GM21825 (cell line): ENCODE data around the gene PASD1.

Experiments used
- ATAC-seq: cut with Tn5 transposase; IDR thresholded peaks from one replicate; pipeline ENCODE4 v1.9.1; 2021; ENCODE audit warnings: mild to moderate bottlenecking, moderate library complexity; ENCODE audit not compliant: unreplicated experiment

Gene PASD1

DNA sequence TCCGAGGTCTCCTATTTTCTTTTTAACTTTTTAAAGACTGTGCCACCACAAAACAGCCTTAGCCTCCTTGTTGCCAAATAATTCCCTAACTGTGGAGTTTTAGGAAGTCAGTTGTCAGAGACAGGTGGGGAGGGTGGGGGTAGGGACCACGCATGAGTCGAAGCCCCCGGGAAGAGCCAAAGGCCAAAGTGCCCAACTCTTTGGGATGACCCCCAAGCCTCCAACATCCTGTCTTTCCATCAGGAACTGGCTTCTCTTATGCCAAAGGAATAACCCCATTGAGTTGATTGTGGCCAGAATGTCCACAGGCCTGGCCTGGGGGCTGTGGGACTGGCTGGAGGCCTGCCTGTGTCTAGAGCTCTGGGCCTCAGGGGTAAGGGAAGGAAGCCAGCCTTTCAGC is 137.6 kb downstream of the PASD1 start:
- ATAC-seq = no peak

DNA sequence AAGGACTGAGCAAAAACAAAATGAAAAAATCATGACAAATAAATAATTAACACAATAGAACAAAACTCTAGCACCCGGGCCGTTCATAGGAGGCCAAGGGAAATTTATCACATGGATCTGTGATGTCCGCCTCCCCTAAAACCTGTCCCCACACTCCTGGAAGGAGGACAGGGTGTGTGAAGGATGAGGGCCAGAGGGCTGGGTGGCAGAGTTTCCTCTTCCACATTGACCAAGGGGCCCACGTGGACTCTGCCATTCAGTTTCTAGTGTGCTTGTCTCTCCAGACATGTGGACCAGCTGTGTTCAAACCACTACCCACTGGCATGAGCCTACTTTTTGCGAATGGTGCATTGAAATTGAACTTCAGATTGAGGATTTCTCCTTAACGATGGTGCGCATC is 138.1 kb downstream of the PASD1 start:
- no peak for ATAC-seq

DNA sequence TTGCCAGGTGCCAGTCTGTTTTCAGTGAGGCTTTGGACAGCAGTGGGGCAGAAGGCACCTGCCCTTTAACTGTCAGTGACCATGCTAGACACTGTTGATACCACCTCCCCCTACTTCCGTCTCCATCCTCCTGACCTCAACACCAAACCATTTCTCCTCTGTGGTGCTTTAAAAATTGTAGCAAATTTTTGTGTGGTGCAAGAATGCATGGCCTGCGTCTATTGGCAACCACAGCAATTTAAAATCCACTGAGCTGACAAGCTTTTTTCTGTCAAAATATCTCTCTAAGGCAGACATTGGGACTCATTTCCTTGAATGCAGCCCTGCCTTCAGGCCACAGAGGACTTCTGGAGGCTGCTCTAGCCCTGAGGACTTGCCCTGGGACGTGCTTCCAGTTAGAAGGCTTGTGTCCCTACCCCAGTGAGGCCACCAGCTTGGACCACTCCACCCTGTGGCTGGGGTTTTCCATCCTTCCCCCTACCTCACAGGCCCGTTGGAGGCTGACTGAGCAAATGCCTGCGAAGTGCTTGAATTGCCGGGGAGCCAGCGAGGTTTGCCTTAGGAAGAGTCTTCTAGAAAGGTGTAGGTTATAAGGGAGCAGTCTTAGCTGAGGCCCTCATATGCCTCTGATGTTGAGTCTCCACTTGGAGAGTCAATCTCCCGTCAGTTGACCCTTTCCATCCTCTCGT is 138.7 kb downstream of the PASD1 start:
- ATAC-seq = no peak

DNA sequence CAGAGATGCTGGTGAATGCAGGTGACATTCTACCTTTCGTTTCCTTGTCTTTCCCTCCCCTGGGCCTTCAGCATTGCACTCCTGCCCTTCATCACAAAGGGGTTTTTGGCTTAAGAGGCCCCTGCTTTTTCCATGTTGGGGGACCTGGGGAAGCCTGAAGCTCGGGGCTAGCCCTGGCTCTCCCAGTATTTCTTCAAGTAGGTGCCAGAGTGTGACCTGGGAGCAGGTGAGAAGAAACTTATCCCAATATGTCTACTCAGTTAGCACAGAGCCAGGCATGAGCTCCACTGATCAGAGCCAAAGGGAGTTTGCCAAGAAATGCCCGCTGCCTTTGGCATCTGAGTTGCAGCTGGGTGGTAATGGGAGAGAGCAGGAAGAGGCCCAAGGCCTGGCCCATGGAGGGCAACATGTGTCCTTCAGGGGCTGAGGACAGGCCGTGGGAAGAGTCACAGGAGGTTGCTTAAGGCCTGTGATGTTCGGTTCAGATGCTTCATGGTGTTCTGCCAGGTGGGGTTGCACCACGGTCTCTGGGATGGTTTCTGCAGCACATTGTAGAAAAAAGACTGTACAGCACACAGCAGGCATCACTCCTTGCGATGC is 139.4 kb downstream of the PASD1 start:
- ATAC-seq = no peak

DNA sequence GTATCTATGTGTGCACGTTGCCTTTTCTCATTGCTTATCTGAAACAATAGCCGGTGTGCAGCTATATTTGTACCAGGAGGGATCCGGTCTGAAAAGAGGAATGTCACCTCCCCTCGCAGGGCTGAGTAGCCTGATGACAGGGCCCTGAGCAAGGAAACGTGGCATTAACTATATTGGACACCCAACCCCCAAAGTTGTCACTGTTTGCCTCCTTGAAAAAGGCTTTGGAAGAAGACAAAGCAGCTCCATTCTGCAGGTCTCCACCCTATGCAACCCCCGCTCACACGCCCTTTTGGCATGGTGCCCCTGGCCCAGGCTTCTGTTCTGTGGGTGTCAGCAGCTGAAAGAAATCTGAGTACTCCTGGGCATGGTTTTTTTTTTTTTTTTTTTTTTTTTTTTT is 140.0 kb downstream of the PASD1 start:
- ATAC-seq = no peak

DNA sequence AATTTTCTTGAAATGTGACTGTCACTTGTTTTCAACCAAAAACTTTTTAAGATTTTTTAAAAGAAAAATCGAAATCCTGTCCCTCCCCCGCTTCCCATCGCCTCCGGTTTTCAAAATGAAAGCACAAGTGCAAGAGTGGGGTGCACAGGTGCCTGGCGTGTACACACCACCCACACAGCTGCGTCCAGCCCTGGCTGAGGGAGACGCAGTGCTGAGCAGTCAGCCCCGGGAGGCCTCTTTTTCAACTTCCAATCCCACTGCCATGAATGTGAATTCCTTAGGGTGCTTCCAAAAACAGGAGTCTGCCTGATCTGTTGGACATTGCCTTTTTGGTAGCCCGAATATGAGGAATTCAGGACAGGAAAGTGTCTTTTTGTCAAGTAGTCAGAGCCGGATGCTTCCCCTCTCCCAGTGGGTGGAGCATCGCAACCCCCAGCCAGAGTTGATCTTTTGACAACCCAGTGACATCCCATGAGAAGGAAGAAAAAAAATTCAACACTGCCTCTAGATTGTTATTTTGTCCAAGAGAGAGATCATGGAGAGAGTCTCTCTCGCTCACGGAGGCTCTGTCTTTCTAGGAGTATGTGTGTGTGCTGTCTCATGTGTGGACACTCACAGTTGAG is 140.7 kb downstream of the PASD1 start:
- ATAC-seq = no peak

DNA sequence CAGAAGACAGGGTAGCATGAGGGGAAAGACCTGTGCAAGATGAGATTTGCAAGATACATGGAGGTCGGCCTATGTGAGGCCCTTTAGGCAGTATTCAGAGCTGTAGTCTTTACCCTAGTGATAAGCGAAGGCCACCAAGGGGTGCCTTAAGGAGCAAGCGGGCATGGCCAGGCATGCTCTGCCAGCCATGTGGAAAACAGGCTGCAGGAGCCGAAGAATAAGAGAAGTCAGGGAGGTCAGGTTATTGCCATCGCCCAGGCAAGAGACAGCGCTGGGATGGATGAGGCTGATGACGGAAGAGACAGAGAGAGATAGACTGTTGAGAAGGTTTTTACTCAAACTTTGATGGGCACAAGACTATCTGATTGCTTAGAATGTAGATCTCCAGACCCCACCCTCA is 145.3 kb downstream of the PASD1 start:
- no peak for ATAC-seq

DNA sequence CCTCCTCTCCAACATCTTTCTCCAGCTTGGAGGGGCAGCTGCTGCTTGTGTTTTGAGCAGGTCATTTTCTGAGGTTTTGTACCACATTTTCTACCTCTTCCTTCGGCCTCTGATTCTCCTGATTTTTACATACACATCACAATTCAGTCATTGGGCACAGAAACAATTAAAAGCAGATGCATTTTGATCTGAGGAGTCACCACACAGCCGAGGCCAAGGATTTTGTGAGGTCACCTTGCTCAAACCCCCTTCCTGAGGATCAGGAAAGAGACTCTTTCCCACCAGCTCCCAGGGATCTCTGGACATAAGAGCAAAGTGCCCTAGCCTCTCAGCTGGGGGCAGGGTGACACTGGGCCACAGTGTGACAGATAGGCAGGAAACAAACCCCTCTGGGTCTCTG is 147.0 kb downstream of the PASD1 start:
- no peak for ATAC-seq

DNA sequence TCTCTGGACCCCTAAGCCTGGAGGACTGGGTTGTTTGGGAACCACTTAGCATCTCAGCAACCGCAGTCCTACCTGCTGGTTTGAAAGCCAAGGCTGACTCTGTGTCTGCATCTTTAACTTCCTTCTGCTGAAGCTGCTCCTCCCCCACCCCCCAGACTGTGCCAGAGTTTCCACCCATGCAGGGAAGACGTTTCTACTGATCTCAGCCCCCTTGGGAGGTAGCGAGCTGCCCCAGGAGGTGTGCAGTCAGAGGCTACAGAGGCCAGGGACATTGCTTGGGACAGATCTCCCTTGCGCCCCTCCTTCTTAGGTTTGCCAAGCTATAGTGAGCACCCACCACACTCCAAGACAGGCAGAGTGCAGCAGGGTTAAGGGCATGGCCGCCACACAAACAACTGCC is 147.7 kb downstream of the PASD1 start:
- no peak for ATAC-seq

DNA sequence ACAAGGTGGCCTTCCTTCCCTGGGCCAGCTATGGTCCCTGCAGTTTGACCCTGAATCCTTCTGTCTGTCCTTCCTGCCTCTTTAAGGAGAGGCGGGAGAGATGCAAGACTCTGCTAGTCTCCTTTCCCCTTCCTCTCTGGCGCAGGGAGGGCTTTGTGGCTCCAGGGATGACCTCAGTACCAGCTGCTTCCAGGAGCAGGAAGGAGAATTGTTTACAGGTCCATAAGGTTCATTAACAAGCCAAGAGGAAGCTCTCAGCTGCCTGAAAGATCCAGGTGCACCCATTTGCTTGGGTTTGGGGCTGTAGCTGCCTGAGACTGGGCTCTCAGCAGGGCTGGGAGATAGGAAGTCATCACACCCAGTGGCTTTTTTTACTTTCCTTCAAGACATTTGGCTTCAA is 148.3 kb downstream of the PASD1 start:
- ATAC-seq = no peak

DNA sequence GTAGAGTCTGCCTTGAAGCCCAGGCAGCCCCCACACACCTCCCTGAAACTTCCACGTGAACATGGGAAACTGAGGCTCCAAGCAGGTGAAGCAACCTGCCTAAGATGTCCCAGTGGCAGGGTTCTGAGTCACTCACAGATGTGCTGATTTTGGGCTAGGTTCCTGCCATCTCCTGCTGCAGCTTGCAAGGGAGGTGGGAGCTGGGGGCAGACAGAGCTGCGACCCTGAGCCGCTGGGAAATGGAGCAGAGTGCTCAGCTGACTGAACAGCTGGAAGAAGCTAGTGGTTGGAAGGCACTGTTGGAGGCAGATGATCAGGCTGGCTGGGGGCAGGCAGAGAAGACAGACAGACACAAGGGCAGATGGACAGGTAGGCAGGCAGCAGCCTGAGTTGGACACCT is 148.8 kb downstream of the PASD1 start:
- ATAC-seq = no peak

DNA sequence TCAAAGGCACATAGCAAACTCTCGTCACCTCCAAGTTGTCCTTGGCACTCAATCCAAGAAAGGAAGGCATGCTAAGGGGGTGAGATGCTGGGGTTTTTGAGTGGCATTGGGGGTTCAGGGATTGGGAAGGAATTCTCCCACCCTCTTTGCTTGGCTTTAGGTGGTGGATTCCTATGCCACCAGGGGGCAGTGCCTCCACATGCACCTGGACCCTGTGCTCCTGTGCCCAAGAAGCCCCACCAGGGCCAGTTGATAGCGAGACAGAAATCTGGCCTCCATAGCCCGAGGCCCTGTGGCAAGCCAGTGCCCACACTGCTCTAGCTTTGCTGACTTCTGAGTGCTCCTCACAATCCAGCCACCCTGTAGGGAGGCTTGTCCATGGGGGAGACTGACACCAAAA is 150.4 kb downstream of the PASD1 start:
- ATAC-seq = no peak

DNA sequence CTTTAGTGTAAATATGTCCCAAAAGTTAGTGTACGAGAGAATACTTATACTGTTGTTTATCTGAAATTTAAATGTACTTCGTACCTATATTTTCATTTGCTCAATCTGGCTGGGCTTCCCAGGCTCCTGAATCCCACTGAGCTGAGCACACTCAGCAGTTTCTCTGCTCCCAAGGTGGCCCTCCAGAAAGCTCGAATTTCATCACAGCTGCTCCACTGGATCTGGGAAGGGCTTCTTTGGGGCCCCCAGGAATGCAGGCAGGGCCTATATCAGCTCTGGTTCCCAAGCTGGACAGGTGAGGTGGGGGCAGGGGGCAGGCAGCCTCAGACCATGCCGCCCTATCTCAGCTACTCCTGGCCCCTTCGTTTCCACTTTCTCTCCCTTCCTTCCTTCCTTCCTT is 150.9 kb downstream of the PASD1 start:
- ATAC-seq = no peak

DNA sequence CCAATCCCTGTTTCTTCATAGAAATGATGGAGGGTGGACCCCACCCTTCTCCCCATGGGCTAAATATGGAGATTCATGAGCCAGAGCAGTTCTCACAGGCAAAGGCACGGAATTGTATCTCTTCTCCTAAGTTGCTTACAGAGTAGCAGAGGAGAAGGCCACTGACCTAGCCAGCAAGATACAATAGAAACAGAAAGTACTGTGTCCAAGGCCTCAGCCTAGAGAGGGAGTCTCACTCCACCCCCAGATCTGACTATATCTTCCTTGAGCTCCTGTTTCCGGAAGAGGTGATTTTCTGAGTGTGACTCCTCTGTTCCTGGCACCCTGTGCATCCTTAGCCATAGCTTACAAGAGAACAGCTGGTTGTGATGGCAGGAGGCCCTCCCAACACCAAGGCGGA is 152.3 kb downstream of the PASD1 start, which contains the start of gene FATE1:
Gene FATE1 (plus strand): TSS at position 284 of the 400 bp plus-strand sequence. CDS start 85 bp downstream, at position 369.
- no peak for ATAC-seq

DNA sequence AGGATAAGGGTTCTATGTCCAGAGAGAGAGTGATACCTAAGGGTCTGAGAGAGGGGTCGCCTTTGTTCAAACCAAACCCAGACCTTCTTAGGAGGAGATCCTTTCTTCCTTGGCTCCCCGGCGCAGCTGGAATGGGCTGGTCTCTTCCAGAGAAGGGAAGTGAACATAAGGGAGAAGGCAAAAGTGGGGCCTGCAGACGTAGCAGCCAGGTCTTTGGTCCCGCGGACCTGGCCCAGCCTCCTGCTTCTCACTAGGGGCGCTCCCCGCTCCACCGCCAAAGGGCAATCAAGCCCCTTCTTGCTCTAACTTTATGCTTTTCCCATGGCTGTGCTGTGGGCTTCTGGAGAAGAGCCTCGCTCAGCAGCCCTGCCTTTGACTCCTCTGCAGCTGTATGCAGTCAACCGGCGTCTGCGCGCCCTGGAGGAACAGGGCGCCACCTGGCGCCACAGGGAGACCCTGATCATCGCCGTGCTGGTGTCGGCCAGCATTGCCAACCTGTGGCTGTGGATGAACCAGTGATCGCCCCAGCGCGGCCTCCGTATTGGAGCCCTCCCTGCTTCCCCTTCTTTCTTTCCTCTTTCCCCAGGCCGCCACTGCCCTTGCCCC is 158.9 kb downstream of the PASD1 start:
- no peak for ATAC-seq

DNA sequence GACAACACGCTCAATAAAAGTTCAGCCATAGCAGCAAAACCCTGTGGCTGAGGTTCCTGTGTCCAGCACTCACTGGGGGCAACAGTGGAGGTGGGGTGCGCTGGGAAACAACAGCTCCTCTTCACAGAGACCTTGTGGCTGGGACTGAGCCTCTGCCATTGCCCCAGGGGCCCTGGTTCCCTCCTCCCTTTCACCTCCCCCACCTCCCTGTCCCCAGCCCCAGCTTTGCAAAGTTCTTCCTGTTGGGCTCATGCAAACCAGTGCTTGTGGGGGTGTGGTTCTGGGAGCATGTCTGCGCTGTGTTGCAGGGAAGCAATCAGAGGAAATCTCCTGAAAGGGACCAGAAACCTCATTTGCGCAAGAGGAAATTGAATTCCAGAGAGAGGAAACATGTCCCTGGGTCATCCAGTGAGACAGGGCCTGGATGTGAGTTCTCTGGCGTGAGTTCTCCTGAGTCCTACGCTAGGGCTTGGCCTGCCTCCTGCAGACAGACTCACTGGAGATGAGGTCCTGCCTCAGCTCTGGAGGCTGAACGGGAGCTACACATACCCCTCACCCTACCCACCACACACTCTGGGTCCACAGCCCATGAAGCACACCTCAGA is 159.8 kb downstream of the PASD1 start:
- ATAC-seq = no peak

DNA sequence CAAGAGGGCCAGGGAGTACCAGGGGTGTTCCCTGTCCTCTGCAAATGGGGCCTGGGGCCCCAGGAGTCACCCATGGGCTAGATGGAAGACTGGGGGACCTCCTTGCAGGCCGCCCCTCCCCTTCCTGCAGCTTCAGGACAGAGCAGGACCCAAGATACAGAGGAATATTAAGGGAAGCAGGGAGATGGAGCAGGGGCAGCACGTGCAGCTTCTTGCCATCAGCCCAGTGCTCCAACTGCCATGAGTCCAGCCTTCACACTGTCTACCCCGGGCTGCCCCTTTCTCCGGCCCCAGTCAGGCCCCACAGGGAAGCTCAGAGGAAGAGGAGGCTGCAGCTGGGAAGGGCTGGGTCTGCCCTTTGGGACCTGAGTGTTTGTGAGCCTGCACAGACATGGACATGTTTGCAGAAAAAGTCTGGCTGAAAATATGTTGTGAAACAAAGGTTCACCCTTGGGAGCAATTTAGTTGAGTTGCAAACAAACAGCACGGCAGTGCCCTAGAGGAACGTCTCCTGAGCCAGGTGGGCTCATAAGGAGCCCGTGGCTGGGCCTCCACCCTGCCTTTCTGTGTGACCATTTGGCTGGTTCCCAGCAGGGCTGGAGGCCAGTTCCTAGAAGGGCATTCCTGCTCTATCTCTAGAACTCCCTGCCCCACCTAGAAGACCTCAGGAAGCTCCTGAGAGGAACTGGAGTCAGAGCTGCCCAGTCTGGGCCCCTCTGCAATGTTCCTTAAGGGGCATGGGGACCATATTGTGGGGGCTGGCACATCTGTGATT is 161.3 kb downstream of the PASD1 start:
- no peak for ATAC-seq

DNA sequence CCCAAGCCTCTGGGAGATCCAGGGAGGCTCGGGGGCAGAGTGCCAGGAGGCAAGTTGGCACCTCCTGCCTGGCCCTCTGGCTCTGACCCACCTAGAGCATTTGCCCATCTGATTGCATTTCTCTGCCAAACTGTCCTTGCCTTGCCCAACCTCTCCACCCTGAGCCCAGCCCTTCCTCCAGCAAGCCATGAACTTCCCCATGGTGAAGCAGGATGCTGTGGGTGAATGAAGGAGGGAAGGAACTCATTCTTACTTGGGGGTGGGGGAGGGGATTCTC is 161.8 kb downstream of the PASD1 start:
- no peak for ATAC-seq
